ENCODE data around the gene LRRC4C.

- TF ChIP-seq MAX (IDR thresholded peaks at IDR 0.05) (no peak), NFIC (IDR thresholded peaks at IDR 0.05) (no peak), YY1 (IDR thresholded peaks at IDR 0.05; ENCODE audit: low read depth) (no peak), TEAD4 (IDR thresholded peaks at IDR 0.05) (no peak), EP300 (IDR thresholded peaks at IDR 0.05; ENCODE audit: borderline replicate concordance) (no peak), FOXM1 (IDR thresholded peaks at IDR 0.05; ENCODE audit: borderline replicate concordance, low read depth) (no peak), TAF1 (IDR thresholded peaks at IDR 0.05; ENCODE audit: low read depth) (no peak), RAD21 (IDR thresholded peaks at IDR 0.05; ENCODE audit: low read depth) (no peak), CEBPB (IDR thresholded peaks at IDR 0.05) (no peak), REST (IDR thresholded peaks at IDR 0.05; ENCODE audit: low read depth) (no peak)
These were observed 359.8 kb downstream of the LRRC4C start for GRCh38 chr11:41099654-41100053.
